ENCODE measurements around the gene THRA. TPM values are rescaled to one million over a fixed set of nuclear protein-coding genes. Genes with fewer than 3 reads are reported as not detected.

THRA gene
- total RNA-seq, 2 experiments from 2014 or later: 5.9 to 8.3 TPM

DNA sequence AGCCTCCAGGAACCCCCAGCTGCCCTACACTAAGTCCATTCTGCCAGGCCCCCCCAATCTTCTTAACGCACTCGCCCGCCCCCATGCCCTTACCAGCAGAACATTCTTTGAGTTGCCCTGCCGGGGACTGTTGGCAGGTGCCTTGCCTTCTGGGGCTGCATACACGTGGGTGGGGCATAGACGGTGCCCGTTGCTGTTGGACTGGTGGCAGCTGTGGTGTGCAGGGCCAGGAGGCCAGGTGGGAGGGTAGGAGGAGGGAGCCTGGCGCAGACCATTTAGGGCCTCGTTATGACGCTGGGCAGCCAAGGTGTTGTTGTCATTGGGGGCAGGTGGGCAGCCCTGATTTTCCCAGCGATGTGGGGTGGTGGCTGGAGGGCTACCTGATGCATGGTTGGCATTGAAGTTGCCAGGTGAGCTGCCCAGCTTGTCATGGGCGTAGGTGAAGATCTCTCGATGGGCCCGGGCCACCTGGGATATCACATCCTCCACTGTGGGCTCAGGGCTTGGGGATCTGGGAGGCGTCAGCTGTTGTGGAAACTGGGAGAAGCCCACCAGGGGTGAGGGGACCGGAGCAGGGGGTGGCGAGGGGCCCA lies 32.7 kb downstream of the THRA start:
- Mint-ChIP-seq H3K36me3 (peaks cover 27% of the 10 kb centered on the region), H3K27me3 (no peaks in the 10 kb centered on the region), H3K9me3 (ENCODE audit: low read depth) (no peaks in the 10 kb centered on the region), H3K4me3 (peak overlapping the region; percentile 68), H3K27ac (peak overlapping the region; percentile 85), H3K4me1 (peaks cover 61% of the 10 kb centered on the region)
- ATAC-seq: no peak
- DNase-seq: no peak
- CTCF ChIA-PET: interaction anchor here (1.0 to 9.5 kb wide), 8 partner anchors 9 to 96 kb away, joined by 3 to 164 read pairs (median 6); partner anchors contain the start of gene MED24

DNA sequence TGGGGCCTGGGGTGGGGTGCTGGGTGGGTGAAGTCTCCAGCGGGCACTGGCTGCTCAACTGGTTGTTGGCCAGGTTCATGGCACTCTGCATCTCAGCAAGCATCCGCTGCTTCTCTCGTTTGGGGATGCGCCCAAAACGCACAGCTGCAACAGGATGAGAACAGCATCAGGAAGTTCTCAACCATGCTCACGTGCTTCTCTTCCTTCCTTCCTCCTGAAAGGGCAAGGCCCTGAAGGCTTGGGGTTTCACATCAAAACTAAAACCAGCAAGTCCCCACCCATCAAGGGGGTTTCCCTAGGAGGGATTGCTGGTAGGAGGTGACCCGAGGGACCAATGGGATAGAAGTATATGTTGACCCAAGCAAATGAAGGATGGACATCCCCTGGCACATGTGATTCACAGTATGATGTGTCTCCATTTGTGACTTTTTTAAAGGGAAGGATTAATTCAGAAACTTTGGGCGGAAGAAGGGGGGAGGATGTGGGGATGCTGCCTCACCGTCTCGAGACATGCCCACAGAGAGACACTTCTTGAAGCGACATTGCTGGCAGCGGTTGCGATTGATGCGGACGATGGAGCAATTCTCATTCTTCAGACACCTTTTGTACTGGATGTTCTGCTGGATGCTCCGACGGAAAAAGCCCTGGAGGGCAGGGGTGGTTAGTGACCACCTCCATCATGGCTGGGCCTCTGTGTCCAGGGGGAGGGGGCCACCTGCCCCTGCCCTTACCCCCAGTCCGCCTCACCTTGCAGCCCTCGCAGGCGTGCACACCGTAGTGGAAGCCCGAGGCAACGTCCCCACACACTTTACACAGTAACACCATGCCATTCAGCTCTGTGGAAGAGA lies 33.4 kb downstream of the THRA start:
- Mint-ChIP-seq H3K27ac (peak overlapping the region; percentile 85), H3K36me3 (peaks cover 27% of the 10 kb centered on the region), H3K4me1 (peaks cover 68% of the 10 kb centered on the region), H3K27me3 (no peaks in the 10 kb centered on the region), H3K4me3 (peak overlapping the region; percentile 68), H3K9me3 (ENCODE audit: low read depth) (no peaks in the 10 kb centered on the region)
- CTCF ChIA-PET: interaction anchor here (1.0 to 9.5 kb wide), 8 partner anchors 10 to 95 kb away, joined by 3 to 164 read pairs (median 6); partner anchors contain the start of gene MED24
- peak; percentile 96 for DNase-seq
- ATAC-seq: peak; percentile 78

DNA sequence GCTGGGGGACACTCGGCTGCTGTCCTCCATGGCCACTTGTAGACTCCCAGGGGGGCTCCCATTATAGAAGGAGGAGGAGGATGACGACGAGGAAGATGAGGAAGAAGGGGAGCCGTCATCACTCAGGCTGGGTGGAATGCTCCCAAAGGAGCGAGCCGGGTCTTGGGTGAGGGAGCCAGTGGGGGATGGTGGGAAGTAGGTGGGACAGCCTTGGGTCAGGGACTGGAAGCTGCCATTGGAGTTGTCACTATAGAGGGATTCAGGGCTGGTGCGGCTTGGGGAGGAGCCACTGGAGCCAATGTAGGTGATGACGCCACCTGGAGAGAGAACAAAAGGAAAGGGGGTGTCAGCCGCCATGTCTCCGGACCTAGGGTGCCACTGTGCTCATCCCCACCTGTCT lies 34.3 kb downstream of the THRA start:
- Mint-ChIP-seq H3K27ac (peak overlapping the region; percentile 85), H3K36me3 (peaks cover 27% of the 10 kb centered on the region), H3K4me3 (peak overlapping the region; percentile 68), H3K27me3 (no peaks in the 10 kb centered on the region), H3K4me1 (peaks cover 75% of the 10 kb centered on the region), H3K9me3 (ENCODE audit: low read depth) (no peaks in the 10 kb centered on the region)
- no peak for ATAC-seq
- CTCF ChIA-PET: interaction anchor here (1.3 to 9.5 kb wide), 4 partner anchors 15 to 83 kb away, joined by 3 to 164 read pairs (median 4); partner anchors contain the start of gene CASC3
- no peak for DNase-seq

DNA sequence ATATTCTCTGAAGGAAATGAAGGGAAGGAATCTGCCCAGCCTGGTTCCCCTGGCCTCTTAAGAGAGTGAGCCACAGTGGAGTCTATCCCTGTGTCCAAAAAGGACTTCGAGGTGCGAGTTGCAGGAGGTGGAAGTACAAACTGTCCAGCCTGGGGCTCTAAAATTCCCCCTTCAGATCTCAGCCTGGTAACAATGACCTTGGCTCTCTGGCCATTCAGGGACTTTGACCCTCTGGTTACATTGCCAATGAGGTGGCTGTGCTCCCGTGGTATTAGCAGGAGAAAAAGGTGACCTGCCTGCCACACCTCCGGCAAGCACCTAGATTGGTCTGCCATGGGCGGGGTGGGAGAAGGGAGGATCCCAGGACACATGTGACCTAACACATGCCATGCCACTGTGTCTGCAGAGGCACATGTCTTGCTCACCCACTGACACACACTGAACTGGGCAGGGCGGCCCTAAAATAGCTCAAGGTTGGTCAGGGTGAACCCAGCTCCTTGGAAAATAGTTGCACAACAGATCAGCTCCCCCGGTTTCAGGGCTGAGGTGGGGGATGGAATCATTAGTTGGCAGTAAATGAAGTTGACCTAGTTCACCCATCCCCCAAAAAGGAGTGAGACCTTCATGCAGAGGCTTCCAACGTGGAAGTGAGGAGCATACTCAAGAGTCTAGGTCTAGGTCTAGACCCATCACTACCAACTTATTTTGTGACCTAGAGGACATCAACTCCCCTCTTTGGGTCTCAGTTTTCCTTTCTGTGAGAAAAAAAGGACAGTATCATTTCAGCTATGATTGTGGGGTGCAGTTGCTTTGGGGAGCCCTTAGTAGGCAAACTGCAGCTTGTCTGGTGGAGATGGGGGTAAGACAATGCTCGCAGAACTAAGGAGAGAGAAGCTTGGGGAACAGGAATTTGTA lies 35.4 kb downstream of the THRA start:
- Mint-ChIP-seq H3K4me3 (peak overlapping the region; percentile 73), H3K9me3 (ENCODE audit: low read depth) (no peaks in the 10 kb centered on the region)
- ATAC-seq: no peak

DNA sequence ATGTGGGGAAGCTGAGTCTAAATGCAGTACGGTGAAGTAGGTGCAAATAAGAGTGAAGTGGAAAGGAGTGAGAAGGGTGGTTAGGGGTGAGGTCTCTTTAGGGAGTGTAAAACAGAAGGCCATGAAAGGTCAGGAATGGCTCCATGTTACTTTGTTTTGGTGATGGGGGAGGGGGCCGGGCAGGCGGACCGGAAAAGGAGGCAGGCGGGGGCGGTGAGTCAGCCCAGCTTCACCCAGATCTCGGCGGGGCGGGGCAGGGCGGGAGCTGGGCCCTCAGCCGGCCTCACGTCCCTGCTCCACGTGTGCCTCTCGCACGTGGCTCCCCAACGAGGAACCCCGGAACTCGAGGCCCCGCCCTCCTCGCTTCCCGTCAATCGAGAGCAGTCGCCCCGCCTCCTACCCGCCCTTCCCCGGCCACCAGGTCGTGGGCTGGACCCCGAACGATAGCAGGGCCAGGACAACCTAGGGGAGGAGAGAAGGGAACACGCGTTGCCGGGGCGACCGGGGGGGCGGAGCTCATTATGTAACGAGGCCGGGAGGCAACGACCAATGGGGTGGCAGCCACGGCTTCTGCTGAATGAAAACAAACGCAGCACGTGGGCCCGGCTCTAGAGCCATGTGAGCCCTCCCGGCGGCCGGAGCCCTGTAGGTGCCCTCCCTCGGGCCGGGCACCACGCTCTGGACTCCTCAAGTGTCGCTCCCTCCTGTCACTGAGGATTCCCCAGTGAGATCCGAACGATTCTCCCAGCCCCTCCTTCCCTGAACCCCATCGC lies 36.3 kb downstream of the THRA start:
- H3K36me3 Mint-ChIP-seq: peaks cover 22% of the 10 kb centered on the region

More for the DNA sequence above, 35.4 kb downstream of the THRA start:
- CTCF ChIA-PET: interaction anchor here (0.9 to 9.5 kb wide), 15 partner anchors 12 to 190 kb away, joined by 3 to 164 read pairs (median 3); partner anchors contain the start of genes CASC3 and CDC6
- peaks cover 27% of the 10 kb centered on the region for H3K36me3 Mint-ChIP-seq
- H3K27me3 Mint-ChIP-seq: no peaks in the 10 kb centered on the region
- peak overlapping the region; percentile 85 for H3K27ac Mint-ChIP-seq
- peaks cover 79% of the 10 kb centered on the region for H3K4me1 Mint-ChIP-seq
- peak; percentile 51 for DNase-seq

DNA sequence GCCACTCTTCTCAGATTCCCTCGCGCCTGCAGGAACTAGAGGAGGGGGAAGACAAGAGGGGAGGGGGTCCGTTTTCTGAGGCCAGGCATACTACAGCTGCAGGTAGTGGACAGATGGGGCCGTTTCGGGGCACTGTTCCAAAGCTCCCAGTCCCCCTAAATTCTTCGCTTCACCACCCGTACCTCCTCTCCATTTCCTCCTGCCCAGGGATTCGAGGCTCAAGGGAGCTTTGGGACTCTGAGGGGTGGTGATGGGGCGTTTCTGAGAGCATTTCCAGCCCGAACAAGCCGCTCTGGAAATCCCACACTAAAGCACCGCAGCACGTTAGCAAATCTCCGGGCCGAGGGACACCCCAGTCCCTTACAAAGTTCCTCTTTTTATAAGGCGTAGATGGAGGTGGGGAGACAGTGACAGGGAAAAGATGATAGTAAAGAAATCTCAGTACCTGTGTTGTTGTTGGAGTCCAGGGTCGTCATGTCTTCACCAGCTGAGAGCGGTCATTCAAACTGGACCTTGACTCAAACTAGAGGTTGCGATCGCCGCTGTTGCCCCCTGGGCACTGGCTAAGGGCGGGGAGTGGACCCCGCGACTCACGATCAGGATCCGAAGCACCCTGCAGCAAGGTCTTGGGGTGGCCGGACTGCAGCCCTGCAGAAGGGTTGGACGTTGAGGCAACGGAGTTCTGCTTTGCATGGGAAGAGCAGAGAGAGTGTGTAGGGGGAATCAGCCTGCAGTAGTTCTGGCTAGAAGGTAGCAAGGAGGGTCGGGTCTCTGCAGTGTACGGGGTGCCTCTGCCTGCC lies 37.1 kb downstream of the THRA start:
- no peaks in the 10 kb centered on the region for H3K27me3 Mint-ChIP-seq
- DNase-seq: no peak
- H3K4me1 Mint-ChIP-seq: peaks cover 88% of the 10 kb centered on the region
- H3K4me3 Mint-ChIP-seq: peak overlapping the region; percentile 73
- CTCF ChIA-PET: interaction anchor here (0.9 to 9.5 kb wide), 15 partner anchors 10 to 188 kb away, joined by 3 to 164 read pairs (median 4); partner anchors contain the start of genes CASC3 and CDC6
- no peaks in the 10 kb centered on the region for H3K9me3 Mint-ChIP-seq (ENCODE audit: low read depth)
- H3K36me3 Mint-ChIP-seq: peaks cover 16% of the 10 kb centered on the region
- peak overlapping the region; percentile 85 for H3K27ac Mint-ChIP-seq
- ATAC-seq: no peak

More for the DNA sequence above, 36.3 kb downstream of the THRA start:
- DNase-seq (peak; percentile 99), ATAC-seq (peak; percentile 65)
- Mint-ChIP-seq H3K4me3 (peak overlapping the region; percentile 73), H3K27me3 (no peaks in the 10 kb centered on the region), H3K27ac (peak overlapping the region; percentile 85), H3K9me3 (ENCODE audit: low read depth) (no peaks in the 10 kb centered on the region), H3K4me1 (peaks cover 86% of the 10 kb centered on the region)
- CTCF ChIA-PET: interaction anchor here (0.9 to 9.5 kb wide), 15 partner anchors 13 to 189 kb away, joined by 3 to 164 read pairs (median 4); partner anchors contain the start of genes CASC3 and CDC6

DNA sequence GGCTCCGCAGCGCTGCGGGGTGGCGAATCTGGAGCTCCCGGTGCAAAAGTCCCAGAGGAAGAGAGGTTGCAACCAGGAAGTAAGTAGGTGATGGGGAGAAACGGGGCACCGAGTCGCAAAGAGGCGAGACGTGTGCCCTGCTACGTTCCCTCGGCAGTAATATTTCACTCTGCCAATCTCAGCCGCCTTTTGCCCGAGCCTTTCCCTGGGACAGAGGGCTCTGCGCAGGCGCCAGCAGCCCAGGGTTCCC lies 37.6 kb downstream of the THRA start, which contains the start of gene NR1D1:
Gene NR1D1 (minus strand): TSS at position 171 of the 250 bp plus-strand sequence. CDS start 495 bp downstream, outside the sequence.
- Mint-ChIP-seq H3K4me3 (peak within 1 kb of the TSS; percentile 73), H3K27ac (peak within 1 kb of the TSS; percentile 85), H3K4me1 (peaks cover 88% of the 10 kb centered on the region), H3K27me3 (no peaks in the 10 kb centered on the region), H3K36me3 (peaks cover 14% of the 10 kb centered on the region), H3K9me3 (ENCODE audit: low read depth) (no peaks in the 10 kb centered on the region)
- DNase-seq (no peak), ATAC-seq (no peak)
- CTCF ChIA-PET: interaction anchor here (0.9 to 9.5 kb wide), 13 partner anchors 10 to 188 kb away, joined by 3 to 164 read pairs (median 4); no protein-coding TSS in a partner anchor

DNA sequence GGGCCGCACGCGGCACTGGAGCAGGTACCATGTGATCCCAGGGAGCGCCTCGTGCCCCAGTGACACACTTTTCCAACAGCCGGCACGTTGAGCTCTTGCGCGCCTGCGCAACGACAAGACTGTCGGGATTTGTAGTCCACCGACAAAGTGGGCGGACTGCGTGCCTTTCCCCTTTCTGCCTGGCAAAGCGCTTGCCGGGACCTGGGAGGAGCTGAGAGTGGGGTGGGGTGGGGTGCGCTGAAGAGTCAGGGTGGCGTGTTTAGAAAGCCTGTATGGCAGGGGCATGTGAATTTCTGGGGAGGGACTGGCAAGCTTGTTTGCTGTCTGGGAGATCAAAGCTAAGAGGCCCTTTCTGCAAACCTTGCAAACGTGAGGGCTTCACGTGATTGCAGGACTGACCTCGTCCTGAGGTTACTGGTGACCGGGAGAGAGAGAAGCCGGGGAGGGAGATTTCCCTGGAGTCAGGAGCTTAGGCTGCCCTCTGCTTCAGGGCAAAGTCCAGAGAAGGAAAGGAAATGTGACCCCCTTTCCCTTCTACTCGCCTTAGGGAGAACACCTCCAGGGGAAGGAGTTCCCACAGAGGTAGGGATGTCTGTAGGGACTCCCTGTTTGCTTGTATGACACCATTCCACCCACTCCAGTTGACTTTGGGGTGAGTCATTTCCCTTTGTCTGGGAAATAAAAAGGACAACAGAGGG lies 38.1 kb downstream of the THRA start:
- peak overlapping the region; percentile 73 for H3K4me3 Mint-ChIP-seq
- H3K27me3 Mint-ChIP-seq: no peaks in the 10 kb centered on the region
- H3K36me3 Mint-ChIP-seq: peaks cover 10% of the 10 kb centered on the region
- CTCF ChIA-PET: interaction anchor here (0.6 to 9.5 kb wide), 12 partner anchors 11 to 187 kb away, joined by 3 to 164 read pairs (median 4); no protein-coding TSS in a partner anchor
- ATAC-seq (peak; percentile 38), DNase-seq (peak; percentile 95)
- H3K4me1 Mint-ChIP-seq: peaks cover 88% of the 10 kb centered on the region
- peak overlapping the region; percentile 85 for H3K27ac Mint-ChIP-seq
- H3K9me3 Mint-ChIP-seq (ENCODE audit: low read depth): no peaks in the 10 kb centered on the region

DNA sequence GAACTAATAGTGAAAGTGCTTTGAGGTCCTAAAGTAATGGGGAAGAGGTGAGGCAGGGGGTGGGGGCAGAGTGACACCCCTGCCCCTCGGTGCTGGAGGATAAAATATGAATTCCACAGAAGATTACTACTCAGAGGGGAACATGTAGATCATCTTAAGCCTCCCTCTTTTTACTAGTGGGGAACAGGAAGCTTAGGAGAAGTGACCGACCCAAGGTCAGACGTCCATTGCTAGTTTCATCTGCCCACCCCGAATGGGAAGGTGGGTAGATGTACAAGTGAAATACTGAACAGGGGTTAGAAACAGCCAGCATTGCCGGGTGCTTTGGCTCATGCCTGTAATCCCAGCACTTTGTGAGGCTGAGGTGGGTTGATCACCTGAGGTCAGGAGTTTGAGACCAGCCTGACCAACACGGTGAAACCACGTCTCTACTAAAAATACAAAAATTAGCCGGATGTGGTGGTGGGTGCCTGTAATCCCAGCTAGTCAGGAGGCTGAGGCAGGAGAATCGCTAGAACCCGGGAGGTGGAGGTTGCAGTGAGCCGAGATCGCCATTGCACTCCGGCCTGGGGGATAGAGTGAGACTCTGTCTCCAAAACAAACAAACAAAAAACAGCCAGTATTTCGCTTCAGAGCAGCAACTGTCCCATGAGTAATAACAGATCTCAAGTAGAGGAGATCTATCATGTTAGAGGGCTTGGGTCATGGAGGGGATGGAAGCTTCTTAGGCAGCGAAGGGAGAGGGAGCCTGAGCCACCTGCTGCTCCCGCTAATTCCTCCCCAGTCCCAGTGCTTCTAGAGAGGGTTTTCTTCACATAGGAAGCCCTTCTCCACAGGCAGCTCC lies 38.8 kb downstream of the THRA start:
- peaks cover 88% of the 10 kb centered on the region for H3K4me1 Mint-ChIP-seq
- ATAC-seq (no peak), DNase-seq (no peak)
- H3K27ac Mint-ChIP-seq: peak overlapping the region; percentile 11
- peaks cover 6% of the 10 kb centered on the region for H3K36me3 Mint-ChIP-seq
- H3K27me3 Mint-ChIP-seq: no peaks in the 10 kb centered on the region
- CTCF ChIA-PET: interaction anchor here (0.6 to 9.5 kb wide), 8 partner anchors 11 to 143 kb away, joined by 3 to 164 read pairs (median 4); no protein-coding TSS in a partner anchor
- peak overlapping the region; percentile 73 for H3K4me3 Mint-ChIP-seq
- no peaks in the 10 kb centered on the region for H3K9me3 Mint-ChIP-seq (ENCODE audit: low read depth)

DNA sequence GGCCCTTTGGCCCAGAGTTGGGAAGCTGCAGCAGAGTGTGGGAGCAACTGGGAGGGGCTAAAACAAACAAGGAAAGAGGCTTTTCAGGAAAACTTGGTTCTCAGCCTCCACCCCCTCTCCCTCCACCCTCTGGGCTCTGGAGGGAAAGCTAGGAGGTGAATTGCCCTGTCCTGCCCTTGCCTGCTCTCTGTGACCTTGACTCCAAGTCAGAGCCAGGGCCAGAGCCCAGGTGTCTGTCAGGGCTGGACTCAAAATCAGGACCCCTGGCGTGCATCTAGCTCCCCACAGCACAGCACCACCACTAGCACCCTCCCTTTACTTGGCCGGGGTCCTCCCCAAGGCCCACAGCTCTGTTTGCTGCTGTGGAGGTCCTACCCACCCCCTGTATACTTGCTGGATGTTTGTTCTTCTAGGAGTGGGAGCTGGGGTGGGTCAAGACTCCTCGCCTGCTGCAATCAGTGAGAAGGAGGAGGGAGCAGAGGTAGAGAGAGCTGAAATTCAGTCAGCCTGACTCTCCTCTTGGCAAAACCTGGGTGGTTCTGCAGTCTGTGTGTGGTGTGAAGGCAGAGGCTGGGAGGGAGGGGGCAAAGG lies 40.4 kb downstream of the THRA start:
- no peaks in the 10 kb centered on the region for H3K27me3 Mint-ChIP-seq
- ATAC-seq (no peak), DNase-seq (no peak)
- peaks cover 88% of the 10 kb centered on the region for H3K4me1 Mint-ChIP-seq
- H3K4me3 Mint-ChIP-seq: no peak overlapping the region
- no peaks in the 10 kb centered on the region for H3K36me3 Mint-ChIP-seq
- H3K9me3 Mint-ChIP-seq (ENCODE audit: low read depth): no peaks in the 10 kb centered on the region
- peak overlapping the region; percentile 38 for H3K27ac Mint-ChIP-seq
- CTCF ChIA-PET: interaction anchor here (0.9 to 9.5 kb wide), 6 partner anchors 9 to 40 kb away, joined by 3 to 164 read pairs (median 3); partner anchors contain the start of gene THRA

Measured in activated CD8-positive, alpha-beta memory T cell treated with anti-CD3 and anti-CD28 coated beads, Interleukin-2, amount 10 ng/mL, durations not matched to agents 7 days and 5 days (primary cell).